CD4-positive, alpha-beta T cell treated with Interleukin-21 for 1 hour (primary cell): ENCODE results near the gene UQCRHL.

Source experiments
- DNase-seq: peaks from one replicate; pipeline ENCODE4 v3.0.0-alpha.2; 2020

The UQCRHL gene

DNA sequence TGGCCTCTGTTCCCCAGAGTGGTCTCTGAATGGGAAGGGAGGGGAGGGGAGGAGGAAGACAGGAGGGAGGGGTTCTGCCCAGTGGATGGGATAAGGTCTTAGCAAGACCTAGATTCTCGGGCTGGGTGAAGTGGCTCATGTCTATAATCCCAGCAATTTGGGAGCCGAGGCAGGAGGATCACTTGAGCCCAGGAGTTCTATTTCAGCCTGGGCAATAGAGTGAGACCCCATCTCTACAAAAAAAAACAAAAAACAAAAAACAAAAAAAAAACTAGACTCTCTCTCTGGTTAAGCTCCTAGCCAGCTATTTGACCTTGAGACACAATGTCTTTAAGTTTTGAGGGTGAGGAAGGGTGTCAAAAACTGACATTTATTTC, 11.4 kb downstream of the UQCRHL start:
- no peak for DNase-seq

DNA sequence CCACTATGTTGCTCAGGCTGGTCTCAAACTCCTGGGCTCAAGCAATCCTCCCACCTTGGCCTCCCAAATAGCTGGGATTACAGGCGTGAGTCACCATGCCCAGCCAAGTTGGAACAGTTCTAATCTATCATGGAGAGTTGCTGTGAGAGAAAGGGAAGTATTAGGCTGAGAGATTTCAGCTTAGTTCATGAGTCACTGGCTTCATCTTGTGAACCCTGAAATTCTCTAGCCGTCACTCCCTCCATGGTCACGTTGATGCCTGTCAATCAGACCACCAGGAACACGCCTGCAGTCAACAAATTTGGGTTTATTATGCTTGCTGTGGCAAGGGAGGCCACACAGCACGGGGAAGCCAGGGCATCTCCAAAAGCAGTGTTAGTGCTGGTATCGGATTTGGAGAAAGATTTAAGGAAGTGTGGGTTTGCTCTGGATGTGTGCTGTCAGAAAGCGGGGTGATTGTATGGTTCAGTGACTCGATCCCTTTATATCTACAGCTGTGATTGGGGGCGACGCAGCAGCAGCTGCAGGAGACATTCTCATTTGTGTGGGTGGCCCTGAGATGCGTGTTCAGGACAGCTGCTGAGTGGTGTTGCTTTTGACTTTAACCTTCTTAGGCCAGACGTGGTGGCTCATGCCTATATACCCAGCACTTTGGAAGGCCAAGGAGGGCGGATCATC, 18.7 kb downstream of the UQCRHL start:
- DNase-seq: no peak

DNA sequence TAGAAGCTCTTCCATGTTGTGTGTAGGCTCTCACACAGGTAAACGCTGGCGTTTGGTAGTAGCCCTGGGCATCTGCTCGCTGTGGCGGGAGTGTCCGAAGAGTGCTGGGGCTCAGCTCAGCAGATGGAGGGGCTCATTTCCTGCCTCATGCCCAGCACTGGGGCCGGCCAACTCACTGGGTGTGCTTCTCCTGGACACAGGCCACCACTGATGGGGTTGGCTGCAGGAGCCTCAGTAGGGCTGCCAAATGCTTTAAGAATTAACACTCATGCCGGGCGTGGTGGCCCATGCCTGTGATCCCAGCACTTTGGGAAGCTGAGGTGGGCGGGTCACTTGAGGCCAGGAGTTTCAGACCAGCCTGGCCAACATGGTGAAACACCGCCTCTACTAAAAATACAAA, 20.9 kb downstream of the UQCRHL start:
- DNase-seq: no peak

DNA sequence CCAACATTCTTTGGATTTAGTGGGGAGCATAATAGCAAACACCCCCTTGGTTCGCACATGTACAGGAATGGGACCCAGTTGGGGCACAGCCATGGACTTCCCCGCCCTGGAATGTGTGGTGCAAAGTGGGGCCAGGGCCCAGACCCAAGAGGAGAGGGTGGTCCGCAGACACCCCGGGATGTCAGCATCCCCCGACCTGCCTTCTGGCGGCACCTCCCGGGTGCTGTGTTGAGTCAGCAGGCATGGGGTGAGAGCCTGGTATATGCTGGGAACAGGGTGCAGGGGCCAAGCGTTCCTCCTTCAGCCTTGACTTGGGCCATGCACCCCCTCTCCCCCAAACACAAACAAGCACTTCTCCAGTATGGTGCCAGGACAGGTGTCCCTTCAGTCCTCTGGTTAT, 21.8 kb downstream of the UQCRHL start:
- DNase-seq: no peak

DNA sequence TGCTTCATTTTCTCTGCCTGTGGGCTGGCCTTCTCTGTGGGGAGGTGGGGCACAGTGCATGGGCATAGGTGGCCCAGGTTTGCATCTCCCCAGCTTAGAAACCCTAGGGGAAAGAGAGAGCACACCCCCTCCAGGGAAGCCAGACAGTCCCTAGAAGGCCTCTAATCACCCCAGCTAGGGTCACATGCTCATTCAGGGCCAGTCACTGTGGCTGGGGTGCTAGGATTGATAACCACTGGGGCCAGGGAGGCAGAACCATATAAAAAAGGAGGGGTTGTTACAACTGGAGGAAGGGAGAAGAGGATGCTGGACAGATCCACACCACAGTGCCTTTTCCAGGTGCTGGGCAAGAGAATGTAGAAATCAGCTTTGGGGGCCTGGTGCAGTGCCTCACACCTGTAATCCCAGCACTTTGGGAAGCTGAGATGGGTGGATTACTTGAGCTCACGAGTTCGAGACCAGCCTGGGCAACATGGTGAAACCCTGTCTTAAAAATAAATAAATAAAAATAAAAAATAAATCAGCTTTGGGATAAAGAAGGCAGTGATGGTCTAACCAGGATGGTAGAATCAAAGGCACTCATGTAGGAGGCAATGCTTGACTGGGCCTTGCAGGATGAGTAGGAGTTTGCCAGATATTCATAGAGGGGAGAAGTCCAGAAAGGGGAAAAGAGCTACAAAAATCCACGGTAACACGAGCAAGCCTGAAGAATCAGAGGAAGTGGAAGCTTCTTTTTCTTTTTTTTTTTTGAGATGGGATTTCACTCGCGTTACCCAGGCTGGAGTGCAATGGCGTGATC, 29.3 kb downstream of the UQCRHL start:
- no peak for DNase-seq

DNA sequence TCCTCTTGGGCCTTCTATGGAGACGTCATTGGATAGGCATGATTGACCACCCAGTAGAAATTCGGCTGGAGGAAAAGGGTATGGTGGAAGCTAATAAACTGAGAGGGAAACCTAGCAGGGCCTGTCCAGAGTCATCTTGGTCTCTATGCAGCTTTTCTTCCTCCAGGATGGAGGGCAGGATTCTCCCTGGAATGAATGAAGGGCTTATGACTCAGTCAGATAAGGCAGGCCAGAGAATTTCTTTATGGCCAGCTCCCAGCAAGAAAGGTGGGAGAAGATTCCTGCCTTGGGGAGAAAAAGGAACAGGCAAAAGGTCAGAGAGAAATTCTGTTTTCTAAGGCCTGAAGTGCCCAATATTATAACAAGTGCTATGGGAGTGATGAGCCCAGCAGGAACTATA, 31.7 kb downstream of the UQCRHL start:
- DNase-seq: no peak

DNA sequence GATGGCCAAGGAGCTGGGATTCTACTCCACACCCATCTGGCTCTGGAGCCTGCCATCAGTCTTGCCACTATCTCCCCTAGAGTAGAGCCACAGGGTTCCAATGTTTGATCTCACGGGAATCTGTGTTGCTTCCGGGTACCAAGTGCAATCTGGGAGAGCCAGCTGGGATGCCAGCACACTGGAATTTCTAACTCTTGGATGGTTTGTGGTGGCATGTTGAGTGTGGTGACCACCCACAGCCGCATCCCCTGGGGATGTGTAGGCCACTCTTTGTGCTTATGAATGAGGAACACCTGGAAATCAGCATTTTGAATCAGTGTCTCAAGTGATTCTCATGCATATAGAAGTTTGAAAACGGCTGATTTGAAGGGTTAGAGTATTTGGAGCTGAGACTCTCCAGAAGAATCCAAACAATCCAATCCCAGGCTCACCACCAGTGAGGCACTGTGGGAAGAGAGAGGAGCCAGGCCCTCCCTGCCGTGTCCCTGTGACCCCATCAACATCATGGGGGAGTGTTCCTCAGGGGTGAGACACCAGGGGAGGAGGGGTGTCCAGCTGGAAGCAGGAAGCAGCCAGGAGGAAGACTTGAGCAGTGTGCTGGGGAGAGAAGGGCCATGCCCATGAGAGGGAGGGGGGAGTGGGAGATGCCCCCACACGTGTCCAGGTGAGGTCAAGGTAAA, 35.5 kb downstream of the UQCRHL start:
- DNase-seq: no peak

DNA sequence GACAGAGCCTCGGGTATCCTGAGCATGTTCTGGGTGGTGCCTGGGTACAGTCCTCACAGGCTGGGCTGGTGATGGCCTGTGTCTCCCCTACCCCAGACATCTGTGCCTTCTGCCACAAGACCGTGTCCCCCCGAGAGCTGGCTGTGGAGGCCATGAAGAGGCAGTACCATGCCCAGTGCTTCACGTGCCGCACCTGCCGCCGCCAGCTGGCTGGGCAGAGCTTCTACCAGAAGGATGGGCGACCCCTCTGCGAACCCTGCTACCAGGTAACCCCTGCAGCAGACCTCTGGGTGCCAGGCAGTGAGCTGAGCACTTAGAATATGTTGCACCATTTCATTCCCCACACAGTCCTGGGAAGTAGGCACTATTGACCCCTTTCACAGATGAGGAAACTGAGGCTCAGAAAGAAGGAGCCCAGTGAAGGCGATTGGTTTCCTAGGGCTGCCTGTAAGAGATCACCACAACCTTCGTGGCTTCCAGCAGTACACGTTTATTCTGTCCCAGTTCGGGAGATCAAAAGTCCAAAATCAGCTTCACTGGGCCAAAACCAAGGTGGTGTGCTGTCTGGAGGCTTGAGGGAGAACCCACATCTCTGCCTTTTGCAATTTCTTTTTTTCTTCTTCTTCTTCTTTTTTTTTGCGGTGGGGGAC, 37.0 kb downstream of the UQCRHL start:
- DNase-seq: no peak

DNA sequence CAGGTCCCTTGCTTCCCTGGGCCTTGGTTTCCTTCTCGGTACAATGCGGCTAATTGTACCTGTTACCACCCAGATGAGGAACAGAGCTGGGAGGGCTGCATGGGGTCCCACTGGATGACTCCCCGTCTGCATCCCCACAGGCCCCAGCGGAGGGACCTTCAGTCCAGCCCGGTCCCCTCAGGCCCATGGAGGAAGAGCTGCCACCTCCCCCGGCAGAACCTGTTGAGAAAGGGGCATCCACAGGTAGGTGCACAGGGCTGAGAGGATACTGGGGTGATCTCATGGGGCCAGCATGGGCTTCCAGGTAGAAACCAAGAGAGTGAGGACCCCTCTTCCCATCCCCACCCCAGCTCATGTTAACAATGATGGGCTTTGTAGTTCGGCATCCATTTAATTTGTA, 39.1 kb downstream of the UQCRHL start:
- no peak for DNase-seq

DNA sequence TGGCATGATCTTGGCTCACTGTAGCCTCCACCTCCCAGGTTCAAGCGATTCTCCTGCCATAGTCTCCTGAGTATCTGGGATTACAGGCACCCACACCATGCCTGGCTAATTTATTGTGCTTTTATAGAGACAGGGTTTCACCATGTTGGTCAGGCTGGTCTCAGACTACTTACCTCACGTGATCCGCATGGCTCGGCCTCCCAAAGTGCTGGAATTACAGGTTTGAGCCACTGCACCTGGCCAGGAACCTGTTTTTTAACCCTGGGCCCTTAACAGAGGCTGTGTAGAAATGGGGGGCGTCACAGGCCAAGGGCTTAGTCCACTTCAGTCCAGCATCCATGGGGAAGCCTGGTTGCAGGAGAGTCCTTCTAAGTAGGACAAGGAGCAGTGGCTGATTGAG, 39.5 kb downstream of the UQCRHL start:
- no peak for DNase-seq

DNA sequence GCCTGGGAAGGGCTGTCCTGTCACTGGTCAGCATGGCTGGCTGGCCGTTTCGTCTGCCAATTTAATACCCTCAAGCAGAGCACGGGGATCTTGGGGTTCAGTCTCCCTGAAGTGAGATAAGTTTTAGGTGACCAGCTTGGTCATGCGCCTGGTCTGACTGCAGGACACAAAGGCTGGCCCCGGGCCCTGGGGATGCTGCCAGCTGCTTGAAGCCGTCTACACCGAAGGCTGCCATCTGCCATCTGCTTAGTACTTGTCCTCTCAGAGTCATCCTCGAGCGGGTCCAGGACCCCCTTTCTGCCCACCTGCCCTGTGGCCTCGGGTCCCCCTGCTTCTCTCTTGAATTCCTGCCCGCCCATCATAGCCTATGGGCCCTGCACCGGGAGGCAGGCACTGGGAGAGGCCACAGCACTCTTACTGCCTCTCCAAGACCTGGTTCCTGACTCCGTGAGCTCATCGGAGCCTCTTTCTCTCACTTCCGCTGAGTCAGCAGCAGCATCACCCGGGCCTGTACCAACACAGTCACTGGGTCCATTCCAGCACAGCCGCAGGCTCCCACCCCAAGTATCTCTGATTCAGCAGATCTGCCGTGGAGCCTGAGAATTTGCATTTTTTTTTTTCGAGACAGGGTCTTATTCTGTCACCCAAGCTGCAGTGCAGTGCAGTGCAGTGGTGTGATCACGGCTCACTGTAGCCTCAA, 41.8 kb downstream of the UQCRHL start:
- no peak for DNase-seq

DNA sequence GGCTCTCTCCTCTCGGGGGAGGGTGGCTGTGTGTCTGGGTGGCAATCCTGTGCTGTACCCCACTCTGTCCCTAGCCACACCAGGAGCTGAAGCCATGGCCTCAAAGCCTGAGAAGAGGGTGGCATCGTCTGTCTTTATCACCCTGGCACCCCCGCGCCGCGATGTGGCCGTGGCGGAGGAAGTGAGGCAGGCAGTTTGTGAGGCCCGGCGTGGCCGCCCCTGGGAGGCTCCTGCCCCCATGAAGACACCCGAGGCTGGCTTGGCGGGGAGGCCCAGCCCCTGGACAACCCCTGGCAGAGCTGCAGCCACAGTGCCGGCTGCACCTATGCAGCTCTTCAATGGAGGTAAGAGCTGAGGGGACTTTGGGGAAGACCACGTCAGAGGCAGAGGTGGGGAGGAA, 42.6 kb downstream of the UQCRHL start:
- no peak for DNase-seq

DNA sequence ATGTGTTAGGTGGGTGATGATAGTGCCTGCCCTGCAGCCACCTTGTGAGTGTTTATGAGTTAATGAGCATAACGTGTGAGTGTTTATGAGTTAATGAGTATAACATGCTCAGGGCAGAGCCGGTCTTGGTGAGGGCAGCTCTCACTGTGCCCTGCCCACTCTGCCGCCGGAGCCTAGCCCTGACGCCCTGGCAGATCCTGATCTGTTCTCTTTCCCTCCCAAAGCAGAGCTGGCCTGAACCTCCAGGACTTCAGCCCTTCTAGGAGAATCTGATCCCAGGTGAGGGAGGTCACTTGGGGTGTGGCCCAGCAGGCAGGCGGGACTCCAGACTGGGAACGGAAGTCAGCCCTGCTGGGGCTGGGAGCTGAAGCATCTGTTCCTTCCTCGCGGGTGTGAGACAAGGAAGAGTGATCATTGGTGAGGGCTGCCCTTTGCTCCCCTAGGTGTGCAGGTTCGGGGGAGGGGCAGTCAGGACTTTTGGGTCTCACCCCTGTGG, 43.1 kb downstream of the UQCRHL start:
- no peak for DNase-seq

DNA sequence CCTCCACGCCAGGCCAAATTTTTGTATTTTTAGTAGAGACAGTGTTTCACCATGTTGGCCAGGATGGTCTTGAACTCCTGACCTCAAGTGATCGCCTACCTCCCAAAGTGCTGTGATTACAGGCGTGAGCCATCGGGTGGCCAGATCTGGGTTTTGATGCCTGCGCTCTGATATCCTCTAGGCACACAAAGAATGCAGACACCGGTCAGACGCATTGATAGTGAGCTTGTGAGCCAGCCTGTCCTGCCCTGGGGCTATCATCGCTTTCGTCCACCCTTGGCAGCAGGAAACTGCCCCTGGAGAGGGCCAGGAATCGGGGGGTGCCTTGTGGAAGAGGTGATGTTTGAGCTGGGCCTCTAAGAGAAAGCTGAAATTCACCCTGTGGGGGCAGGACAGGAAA, 44.9 kb downstream of the UQCRHL start:
- no peak for DNase-seq

DNA sequence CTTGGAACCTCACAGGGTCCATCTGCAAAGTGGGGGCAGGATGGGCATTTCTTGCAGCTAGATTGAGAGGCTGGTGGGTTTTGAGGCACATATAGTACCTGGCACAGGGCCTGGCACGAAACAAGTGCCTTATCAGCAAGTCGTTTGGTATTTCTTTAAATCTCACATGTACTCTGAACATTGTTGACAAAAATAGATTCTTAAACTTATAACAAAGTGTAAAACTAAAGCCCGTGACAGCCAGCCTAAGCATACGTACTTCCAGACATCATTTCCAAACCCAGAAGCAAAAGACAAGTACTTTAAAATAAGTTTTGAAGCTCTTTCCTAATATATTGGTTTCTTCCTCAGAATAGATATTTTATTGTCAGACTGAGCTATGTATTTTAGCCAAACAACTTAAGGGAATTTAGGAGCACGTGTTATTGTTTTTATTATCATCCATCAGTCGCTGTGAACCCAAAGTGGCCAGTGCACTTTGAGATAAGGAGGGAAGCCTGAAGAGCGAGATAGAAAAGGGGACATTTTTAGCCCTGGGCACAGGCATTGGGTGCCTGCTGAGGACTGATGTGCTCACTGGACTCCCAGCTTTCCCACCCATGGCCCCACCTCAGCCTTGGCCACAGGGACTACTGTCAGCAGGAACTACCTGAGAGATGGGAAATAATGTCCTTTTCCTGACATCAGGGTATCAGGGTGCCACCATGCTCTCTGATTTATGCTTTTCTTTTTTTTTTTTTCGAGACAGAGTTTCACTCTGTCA, 45.9 kb downstream of the UQCRHL start:
- no peak for DNase-seq

DNA sequence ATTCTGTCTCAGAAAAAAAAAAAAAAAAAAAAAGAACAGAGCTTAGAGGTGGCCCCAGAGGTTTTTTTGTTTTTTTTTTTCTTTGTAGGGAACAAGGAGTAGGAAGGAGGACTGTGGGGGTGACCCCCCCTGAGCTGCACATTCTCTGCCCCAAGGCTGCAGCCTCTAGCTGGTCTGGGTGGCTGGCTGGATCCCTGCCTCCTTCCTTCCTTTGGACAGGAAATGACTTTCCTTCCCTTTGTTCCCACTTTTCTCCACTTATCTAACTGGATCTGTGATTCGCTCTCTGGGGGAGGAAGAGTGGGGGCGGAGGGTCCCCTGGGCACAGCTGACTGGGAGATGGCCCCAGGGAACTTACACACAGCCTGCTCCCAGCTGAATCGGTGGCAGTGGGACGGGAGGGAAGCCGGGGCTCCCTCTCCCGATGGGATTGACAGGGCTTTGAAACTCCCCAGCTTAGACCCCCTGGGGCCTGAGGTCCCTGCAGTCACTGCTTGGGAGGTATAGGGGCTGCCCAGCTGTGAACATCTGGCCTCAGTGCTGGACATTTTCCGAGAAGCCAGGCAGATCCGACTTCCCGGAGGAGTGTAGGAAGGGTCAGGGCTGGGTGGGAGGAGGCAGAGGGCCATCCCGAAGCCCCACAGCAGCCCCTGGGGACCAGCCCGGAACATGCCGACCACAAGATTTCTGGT, 46.8 kb downstream of the UQCRHL start:
- no peak for DNase-seq

DNA sequence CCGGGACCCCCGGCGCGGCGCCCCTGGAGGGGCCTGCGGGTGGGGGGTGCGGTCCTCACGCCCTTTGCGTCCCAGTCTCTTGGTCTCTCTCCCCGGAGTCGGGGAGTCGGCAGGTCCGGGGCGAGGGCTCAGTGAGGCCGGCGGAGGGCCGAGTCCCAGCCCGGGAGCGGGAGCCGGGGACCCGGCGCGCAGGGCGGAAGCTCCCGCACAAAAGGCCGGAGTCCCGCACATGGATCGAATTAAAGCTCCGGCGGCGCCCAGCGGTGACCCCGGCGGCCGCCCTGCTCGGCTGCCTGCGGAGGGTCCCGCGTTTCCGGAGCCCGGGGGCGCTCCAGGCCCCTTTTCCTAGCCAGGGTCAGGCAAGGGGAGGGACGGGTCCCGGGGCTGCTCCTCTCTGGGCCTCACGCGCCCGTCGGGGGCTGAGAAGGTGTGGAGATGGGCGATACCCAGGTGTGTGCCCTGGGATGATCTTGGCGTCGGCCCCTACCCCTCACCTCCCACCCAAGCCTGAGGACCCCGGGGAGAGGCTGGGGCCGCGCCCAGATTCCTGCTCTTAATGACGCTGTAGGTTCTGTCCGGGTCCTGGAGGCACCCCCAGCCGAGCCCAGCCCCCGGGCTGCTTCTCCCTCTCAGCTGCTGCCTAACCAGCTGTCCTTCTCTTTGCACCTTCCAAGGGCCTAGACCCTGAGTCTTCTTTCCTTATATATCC, 48.3 kb downstream of the UQCRHL start:
- no peak for DNase-seq

DNA sequence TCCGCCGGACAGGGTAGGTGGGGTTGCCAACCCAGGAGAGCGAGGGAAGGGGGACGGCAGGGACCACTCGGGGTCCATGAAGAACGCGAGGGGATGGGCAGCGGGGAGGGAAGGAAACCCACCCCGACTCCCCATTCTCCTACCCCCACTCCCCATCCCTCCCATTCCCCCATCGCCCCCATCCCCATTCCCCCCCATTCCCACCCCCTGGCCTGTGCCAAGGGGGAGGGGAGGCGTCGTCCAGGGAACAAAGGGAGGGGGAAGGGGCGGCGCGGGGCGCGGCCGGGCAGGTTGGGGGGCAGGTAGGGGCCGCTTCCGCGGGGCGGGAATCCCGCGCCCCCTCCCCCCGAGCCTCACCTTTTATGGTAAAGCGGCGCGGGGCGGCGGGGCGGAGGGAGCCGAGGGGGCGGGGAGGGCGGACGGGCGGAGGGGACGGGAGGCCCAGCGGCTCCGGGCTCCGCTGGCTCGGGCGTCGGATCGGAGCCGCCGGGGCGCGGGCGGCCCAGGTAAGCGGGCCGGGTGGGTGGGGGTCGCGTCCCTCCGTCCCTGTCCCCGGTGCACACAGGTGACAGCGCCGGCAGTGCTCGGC, 49.0 kb downstream of the UQCRHL start, which contains the start of gene FBLIM1:
Gene FBLIM1, plus strand, starts transcription at position 453 of the 589 bp plus-strand sequence. CDS start 6,189 bp downstream, outside the sequence.
- DNase-seq: no peak

DNA sequence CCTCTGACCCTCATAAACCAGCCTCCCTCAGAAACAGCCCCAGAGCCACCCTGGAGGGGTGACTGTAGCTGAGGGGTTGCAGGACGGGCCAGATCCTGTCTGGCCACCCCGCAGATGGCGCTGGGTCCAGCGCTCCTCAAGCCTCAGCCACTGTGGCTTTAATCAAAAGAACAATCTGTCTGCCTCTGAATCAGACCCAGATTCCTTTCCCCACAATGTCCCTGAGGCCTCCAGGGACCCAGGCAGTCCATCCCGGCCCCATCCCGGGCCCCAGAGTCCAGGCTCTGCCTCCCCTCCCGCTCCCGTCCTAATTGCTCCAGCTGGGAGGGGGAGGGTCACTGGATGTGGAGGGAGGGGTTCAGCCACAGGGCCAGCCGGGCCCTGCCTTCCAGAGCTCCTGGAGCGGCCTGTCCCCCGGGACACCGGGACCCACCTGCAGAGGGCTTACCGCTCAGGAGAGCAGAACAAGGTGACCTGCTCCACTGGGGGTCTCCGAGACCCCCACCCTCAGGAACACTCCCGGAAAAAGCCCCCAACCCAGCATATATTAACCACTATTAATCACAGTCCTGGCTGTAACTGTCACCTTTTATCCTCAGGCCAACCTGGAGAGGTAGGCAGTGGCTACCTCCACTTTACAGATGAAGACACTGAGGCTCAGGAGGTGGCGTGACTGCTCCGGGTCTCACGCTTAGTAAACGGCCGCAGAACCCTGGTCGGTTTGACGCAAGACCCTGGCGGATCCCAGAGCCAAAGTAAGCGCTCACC, 49.7 kb downstream of the UQCRHL start:
- DNase-seq: no peak
